Effector memory CD8-positive, alpha-beta T cell (primary cell): ENCODE results near the gene IMPA2.
"Not testable (repeated sequence)": the region's sequence is repeated elsewhere in the genome, so short reads cannot be mapped to it uniquely, and the experiment has no call there.

Experiments used
- ATAC-seq: fragments of 150-1000 bp; cut with Tn5 transposase; replicated peaks from 2 replicates; pipeline ENCODE4 v1.10.0; 2021; ENCODE audit warnings: mild to moderate bottlenecking, moderate library complexity
- DNase-seq, 3 experiments: peaks; one replicate each; pipeline ENCODE4 v3.0.0; 2021
- H3K27ac Mint-ChIP-seq, 2 donors: one replicate each; pipeline ENCODE4 v1.8.0; 2022; ENCODE audit warnings: mild to moderate bottlenecking in 2 of 2, mixed read lengths in 2 of 2, moderate library complexity in 2 of 2
- H3K27me3 Mint-ChIP-seq, 2 donors: one replicate each; pipeline ENCODE4 v1.8.0; 2022; ENCODE audit warnings: mixed read lengths in 2 of 2
- H3K36me3 Mint-ChIP-seq: one replicate; pipeline ENCODE4 v1.8.0; 2022; ENCODE audit warnings: mild to moderate bottlenecking, moderate library complexity, mixed read lengths; ENCODE audit not compliant: insufficient read depth
- H3K4me1 Mint-ChIP-seq, 2 donors: one replicate each; pipeline ENCODE4 v1.8.0; 2022; ENCODE audit warnings: low read depth in 2 of 2, mixed read lengths in 2 of 2
- H3K4me3 Mint-ChIP-seq, 2 donors: one replicate each; pipeline ENCODE4 v1.8.0; 2022; ENCODE audit warnings: mild to moderate bottlenecking in 2 of 2, mixed read lengths in 2 of 2, moderate library complexity in 2 of 2
- H3K9me3 Mint-ChIP-seq, 2 donors: one replicate each; pipeline ENCODE4 v1.8.0; 2022; ENCODE audit warnings: mixed read lengths in 2 of 2
- total RNA-seq, 9 experiments: gene quantifications; one replicate each; lab custom pipeline; 2026; lab: John Stamatoyannopoulos, UW

IMPA2 gene
- total RNA-seq, result 0.67 to 6.0 (median 4.6) reads per million in 9 experiments

- peak within 1 kb of the TSS in 1 of 2 donors; percentile 75 for H3K27ac Mint-ChIP-seq
- peak within 1 kb of the TSS; percentile 86 to 87 for H3K4me3 Mint-ChIP-seq
- H3K36me3 Mint-ChIP-seq, result peaks cover 6% of the 10 kb centered on the region
- ATAC-seq (peak; percentile 52), DNase-seq (no peak)
- H3K27me3 Mint-ChIP-seq, result no peaks in the 10 kb centered on the region
- peaks cover 10 to 11% of the 10 kb centered on the region in 2 donors for H3K4me1 Mint-ChIP-seq
- H3K9me3 Mint-ChIP-seq, result no peaks in the 10 kb centered on the region
Observed at GRCh38 chr18:11981192-11981542, at the start of gene IMPA2. IMPA2 (plus strand) TSS chr18:11981507; CDS start chr18:11981670, 163 bp downstream.

GRCh38 chr18:11932393-11932792 is 48.9 kb upstream of the IMPA2 start:
- Mint-ChIP-seq H3K9me3 (no peaks in the 10 kb centered on the region), H3K36me3 (no peaks in the 10 kb centered on the region), H3K27ac (no peak overlapping the region), H3K27me3 (peaks cover 0 to 8% of the 10 kb centered on the region in 2 donors), H3K4me3 (no peak overlapping the region), H3K4me1 (no peaks in the 10 kb centered on the region)
- no peak for ATAC-seq
- DNase-seq, result no peak

GRCh38 chr18:11937874-11938478 is 43.3 kb upstream of the IMPA2 start:
- no peak overlapping the region for H3K27ac Mint-ChIP-seq
- DNase-seq, result peak; percentile 73 to 81 (median 76)
- no peak overlapping the region for H3K4me3 Mint-ChIP-seq
- H3K9me3 Mint-ChIP-seq, result no peaks in the 10 kb centered on the region
- H3K36me3 Mint-ChIP-seq, result no peaks in the 10 kb centered on the region
- H3K4me1 Mint-ChIP-seq, result no peaks in the 10 kb centered on the region
- H3K27me3 Mint-ChIP-seq, result no peaks in the 10 kb centered on the region
- peak; percentile 71 for ATAC-seq

- DNase-seq (no peak), ATAC-seq (no peak)
- H3K36me3 Mint-ChIP-seq, result peaks cover 4% of the 10 kb centered on the region
- no peaks in the 10 kb centered on the region for H3K9me3 Mint-ChIP-seq
- H3K4me3 Mint-ChIP-seq, result no peak overlapping the region
- no peak overlapping the region for H3K27ac Mint-ChIP-seq
- H3K27me3 Mint-ChIP-seq, result peaks cover 0 to 10% of the 10 kb centered on the region in 2 donors
- peaks cover 0 to 3% of the 10 kb centered on the region in 2 donors for H3K4me1 Mint-ChIP-seq
Observed at GRCh38 chr18:11940956-11941355, 40.4 kb upstream of the IMPA2 start.

DNA sequence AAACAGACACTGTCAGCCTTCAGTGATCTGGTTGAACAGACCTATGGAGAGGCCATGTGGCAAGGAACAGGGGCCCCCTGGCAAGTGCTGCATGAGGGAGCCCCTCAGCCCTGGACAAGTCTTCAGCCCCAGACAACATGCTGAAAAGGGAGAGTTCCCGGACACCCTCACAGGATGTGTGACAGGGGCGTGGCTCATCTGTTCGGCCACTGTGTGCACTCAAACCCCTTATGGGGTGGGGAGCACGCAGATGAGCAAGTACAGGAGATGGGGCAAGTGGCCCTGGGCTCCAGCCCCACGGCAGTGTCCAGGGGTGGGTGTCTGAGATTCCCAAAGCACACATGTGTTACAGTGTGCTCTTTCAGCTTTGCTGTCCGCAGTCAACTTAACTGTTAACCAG is 37.8 kb upstream of the IMPA2 start:
- Mint-ChIP-seq H3K4me1 (peaks cover 9 to 14% of the 10 kb centered on the region in 2 donors), H3K27me3 (peaks cover 0 to 10% of the 10 kb centered on the region in 2 donors), H3K27ac (no peak overlapping the region), H3K36me3 (peaks cover 4% of the 10 kb centered on the region), H3K9me3 (no peaks in the 10 kb centered on the region), H3K4me3 (no peak overlapping the region)
- DNase-seq (no peak), ATAC-seq (no peak)

- Mint-ChIP-seq H3K27me3 (peaks cover 0 to 10% of the 10 kb centered on the region in 2 donors), H3K4me1 (peaks cover 9 to 14% of the 10 kb centered on the region in 2 donors), H3K9me3 (no peaks in the 10 kb centered on the region), H3K36me3 (peaks cover 4% of the 10 kb centered on the region), H3K27ac (no peak overlapping the region), H3K4me3 (no peak overlapping the region)
- no peak for ATAC-seq
- DNase-seq, result no peak
Observed at GRCh38 chr18:11944252-11944651, 37.1 kb upstream of the IMPA2 start.

- peaks cover 9 to 14% of the 10 kb centered on the region in 2 donors for H3K4me1 Mint-ChIP-seq
- H3K27ac Mint-ChIP-seq, result no peak overlapping the region
- peaks cover 4% of the 10 kb centered on the region for H3K36me3 Mint-ChIP-seq
- H3K27me3 Mint-ChIP-seq, result peaks cover 0 to 10% of the 10 kb centered on the region in 2 donors
- DNase-seq, result no peak
- no peak overlapping the region for H3K4me3 Mint-ChIP-seq
- ATAC-seq, result no peak
- no peaks in the 10 kb centered on the region for H3K9me3 Mint-ChIP-seq
Observed at GRCh38 chr18:11944786-11945185, 36.5 kb upstream of the IMPA2 start.

- not testable (repeated sequence) for H3K9me3 Mint-ChIP-seq, H3K27me3 Mint-ChIP-seq, ATAC-seq, DNase-seq, H3K36me3 Mint-ChIP-seq
- H3K27ac Mint-ChIP-seq, result peak overlapping the region in 1 of 2 donors; percentile 92
- H3K4me1 Mint-ChIP-seq, result peaks cover 9 to 14% of the 10 kb centered on the region in 2 donors
- peak overlapping the region in 1 of 2 donors; percentile 84 for H3K4me3 Mint-ChIP-seq
Observed at GRCh38 chr18:11945834-11946659, 35.3 kb upstream of the IMPA2 start.

DNA sequence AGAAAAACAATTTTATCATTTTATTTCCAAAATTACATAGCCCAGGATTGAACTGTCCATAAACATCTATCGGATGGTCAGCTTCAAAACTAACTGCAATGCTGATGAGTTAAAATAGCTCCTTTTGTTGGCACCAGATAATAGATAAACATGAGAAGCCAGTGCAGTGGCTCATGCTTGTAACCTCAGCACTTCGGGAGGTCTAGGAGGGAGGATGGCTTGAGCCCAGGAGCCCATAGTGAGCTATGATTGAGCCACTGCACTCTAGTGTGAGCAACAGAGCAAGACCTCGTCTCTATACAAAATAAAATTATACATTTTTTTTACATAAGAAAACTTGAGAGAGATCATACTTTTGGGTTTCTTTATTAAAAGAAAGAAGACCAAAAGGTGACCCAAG is 34.6 kb upstream of the IMPA2 start:
- H3K27ac Mint-ChIP-seq, result peak overlapping the region; percentile 83 to 92
- peaks cover 4% of the 10 kb centered on the region for H3K36me3 Mint-ChIP-seq
- ATAC-seq (no peak), DNase-seq (no peak)
- H3K4me3 Mint-ChIP-seq, result peak overlapping the region; percentile 84 to 86
- H3K27me3 Mint-ChIP-seq, result peaks cover 0 to 10% of the 10 kb centered on the region in 2 donors
- H3K4me1 Mint-ChIP-seq, result peaks cover 9 to 14% of the 10 kb centered on the region in 2 donors
- H3K9me3 Mint-ChIP-seq, result no peaks in the 10 kb centered on the region

GRCh38 chr18:11947214-11948191 is 33.8 kb upstream of the IMPA2 start:
- peak; percentile 21 to 39 (median 35) for DNase-seq
- peak overlapping the region; percentile 84 to 86 for H3K4me3 Mint-ChIP-seq
- H3K4me1 Mint-ChIP-seq, result peaks cover 9 to 14% of the 10 kb centered on the region in 2 donors
- peaks cover 4% of the 10 kb centered on the region for H3K36me3 Mint-ChIP-seq
- H3K27me3 Mint-ChIP-seq, result peaks cover 0 to 10% of the 10 kb centered on the region in 2 donors
- peak overlapping the region; percentile 83 to 92 for H3K27ac Mint-ChIP-seq
- H3K9me3 Mint-ChIP-seq, result no peaks in the 10 kb centered on the region
- ATAC-seq, result peak; percentile 88

DNA sequence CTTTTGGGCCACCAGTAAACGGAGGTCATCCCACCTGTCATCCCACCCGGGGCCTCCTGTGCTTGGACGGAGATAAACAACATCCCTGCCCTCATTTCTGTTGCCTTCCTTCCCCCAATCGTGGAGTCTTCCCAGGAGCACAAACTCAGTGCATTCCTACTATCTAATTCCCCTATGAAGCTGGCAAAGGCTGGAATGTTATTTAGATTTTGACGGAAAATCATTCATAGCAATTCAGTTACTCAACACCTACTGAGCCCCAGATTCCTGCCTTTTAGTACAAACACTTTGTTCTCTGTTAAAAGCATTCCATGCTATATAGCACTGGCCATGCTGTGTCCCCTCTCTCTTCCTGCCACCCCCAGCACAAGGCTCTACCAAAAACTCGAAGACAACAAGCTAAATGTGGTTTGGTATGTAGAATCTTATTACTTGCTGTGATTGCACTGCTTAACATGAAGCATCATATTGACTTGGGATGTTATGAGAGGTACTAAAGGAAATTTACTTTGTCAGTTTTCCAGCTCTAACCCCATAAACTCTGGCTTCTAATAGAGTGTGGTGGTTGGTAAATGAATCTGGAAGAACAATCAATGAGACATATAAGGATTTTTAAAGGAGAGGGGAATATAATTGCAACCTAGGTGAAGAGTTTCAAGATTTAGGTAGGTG is 32.3 kb upstream of the IMPA2 start:
- ATAC-seq (no peak), DNase-seq (no peak)
- Mint-ChIP-seq H3K4me3 (no peak overlapping the region), H3K9me3 (no peaks in the 10 kb centered on the region), H3K4me1 (peaks cover 9 to 11% of the 10 kb centered on the region in 2 donors), H3K27me3 (peaks cover 0 to 3% of the 10 kb centered on the region in 2 donors), H3K27ac (peak overlapping the region in 1 of 2 donors; percentile 76), H3K36me3 (no peaks in the 10 kb centered on the region)

DNA sequence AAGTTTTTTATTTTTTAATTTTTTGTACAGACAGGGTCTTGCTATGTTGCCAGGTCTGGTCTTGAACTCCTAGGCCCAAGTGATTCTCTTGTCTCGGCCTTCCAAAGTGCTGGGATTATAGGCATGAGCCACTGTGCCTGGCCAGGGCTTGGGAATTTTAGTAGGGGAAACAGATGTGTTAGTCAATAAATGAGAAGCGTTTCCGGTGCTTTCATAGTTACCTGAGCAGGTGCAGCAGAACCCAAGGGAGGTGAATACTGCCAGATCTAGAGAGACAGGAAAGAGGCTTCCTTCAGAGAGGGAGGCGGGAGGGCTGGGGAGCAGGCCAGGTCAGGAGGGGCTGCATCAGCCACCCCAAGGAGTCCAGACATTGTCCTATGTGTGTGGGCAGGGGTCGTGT is 30.5 kb upstream of the IMPA2 start:
- Mint-ChIP-seq H3K4me3 (no peak overlapping the region), H3K36me3 (no peaks in the 10 kb centered on the region), H3K9me3 (no peaks in the 10 kb centered on the region), H3K4me1 (peaks cover 9 to 11% of the 10 kb centered on the region in 2 donors), H3K27me3 (no peaks in the 10 kb centered on the region), H3K27ac (no peak overlapping the region)
- ATAC-seq, result no peak
- DNase-seq, result no peak
